ACHN (cell line): ENCODE measurements around the gene RRAD.

Experiments
- DNase-seq: peaks from one replicate; pipeline ENCODE4 v3.0.0-alpha.2; 2015
- in situ Hi-C: cut with HindIII; loops from 2 replicates; pipeline ENCODE4 v1.10.0; 2017; ENCODE audit warnings: low sequenced_read_pairs, low pct_ligation_motif_present, low pct_unique_long_range_greater_than_20kb

The RRAD gene

DNA sequence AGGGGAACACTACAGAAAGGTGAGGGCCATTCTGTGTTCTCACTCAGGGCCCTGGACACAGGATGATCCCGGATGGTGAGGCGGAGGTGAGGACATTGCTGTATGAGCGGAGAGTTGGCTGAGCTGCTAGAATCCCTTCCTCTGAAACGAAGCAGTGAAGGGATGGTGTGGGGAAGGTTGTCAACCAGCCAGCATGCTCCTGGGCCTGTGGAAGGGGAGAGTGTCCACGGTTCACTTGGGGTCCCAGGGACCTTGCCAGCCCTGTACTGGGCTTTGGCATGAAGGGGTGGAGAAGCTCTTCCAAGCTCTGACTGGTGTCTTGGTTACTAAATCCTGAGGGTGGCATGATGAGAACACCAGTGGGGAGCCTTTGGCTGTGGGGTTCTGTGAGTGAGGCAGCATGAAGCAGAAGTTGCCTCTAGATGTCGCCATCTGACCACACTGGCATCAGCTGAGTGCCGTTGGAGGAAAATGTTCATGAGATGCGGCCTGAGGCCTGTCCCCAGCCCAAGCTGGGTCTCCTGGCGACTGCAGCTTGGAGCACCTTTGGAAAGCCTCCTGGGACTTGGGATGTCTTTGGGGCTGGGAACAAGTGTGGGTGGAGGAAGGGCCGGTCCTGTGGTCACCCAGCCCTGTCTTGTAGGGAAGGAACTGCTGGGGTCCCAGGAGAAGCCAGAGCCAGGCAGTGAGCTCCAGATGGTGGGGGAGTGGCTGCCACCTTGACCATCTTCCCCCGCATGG is 30.2 kb downstream of the RRAD start:
- DNase-seq: peak; percentile 85
- in situ Hi-C loops: loop anchor here (5.0 kb wide), 1 partner anchor 42 kb away; the partner anchor contains the start of gene CES2

DNA sequence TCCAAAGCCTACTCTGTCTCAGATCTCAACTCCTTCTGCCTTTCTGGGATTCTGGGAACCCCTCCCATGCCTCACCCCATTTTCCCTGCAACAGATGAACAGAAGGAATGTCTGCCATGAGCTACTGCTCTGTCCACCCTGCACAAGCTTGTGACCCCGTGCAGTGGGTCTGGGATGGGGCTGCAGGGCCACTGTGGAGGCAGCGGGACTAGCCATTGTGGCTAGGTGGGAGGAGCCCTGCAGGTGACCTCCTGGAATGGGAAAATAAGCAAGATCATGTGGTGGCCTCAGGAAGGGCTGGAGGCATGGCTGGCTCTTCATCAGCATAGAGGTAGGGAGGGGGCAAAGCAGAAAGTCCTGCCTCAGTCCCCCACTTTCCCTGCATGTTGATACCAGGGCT is 31.3 kb downstream of the RRAD start:
- in situ Hi-C loops: no loop called here
- no peak for DNase-seq

DNA sequence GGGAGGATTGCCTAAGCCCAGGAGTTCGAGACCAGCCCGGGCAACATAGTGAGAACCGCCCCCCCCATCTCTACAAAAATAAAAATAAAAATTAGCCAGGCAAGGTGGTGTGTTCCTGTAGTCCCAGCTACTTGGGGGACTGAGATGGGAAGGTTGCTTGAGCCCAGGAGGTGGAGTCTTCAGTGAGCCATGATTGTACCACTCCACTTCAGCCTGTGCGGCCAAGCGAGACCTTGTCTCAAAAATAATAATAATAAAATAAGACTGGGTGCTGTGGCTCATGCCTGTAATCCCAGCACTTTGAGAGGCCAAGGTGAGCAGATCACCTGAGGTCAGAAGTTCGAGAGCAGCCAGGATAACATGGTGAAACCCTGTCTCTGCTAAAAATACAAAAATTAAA is 33.5 kb downstream of the RRAD start:
- no peak for DNase-seq
- in situ Hi-C loops: no loop called here

DNA sequence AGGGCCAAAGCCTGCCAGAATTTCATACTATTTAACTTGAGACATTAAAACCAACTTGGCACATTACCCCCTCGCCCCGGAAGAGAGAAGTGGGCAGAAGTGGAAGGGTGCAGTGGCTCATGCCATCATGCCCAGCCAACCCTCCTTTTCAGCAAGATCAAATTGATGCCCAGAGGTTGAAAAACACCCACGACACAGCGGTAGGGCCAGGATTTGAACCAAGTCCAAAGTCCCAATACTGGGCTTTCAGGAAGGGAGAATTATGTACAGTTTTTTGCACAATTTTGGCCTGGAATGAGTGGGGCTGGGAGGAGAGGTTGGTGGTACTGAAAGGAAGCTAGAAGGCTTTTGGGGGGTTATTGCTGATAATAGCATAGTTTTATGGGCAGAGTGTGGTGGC is 34.0 kb downstream of the RRAD start:
- in situ Hi-C loops: no loop called here
- no peak for DNase-seq

DNA sequence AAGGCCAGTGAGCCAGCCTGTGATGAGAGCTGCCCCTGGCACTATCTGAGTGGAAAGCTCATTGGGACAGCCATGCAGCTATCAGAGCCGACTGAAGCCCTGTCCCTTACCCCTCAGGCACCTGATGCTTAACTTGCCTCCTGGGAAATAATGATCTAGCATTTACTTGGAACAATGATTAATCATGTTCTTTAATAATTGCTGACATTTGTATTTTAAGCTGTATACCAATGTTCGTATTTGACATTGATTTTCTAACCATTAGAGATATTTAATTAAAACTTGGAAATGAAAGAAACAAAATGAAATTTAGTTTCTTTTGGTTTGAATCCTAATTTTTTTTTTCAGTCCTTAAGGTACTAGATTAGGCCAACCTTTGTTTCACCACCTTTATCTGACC is 34.5 kb downstream of the RRAD start:
- DNase-seq: no peak
- in situ Hi-C loops: no loop called here

DNA sequence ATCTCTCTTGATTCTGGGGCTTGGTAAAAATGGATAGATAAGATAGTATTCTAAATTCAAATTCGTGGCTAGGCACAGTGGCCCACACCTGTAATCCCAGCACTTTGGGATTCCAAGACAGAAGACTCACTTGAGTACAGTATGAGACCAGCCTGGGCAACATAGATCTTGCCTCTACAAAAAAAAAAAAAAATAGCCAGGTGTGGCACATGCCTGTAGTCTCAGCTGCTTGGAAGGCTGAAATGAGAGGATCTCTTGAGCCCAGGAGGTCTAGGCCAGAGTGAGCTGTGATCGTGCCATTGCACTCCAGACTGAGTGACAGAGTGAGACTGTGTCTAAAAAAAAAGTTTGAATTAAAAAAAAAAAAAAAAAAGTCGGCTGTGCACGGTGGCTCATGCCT is 35.7 kb downstream of the RRAD start:
- DNase-seq: no peak
- in situ Hi-C loops: no loop called here

DNA sequence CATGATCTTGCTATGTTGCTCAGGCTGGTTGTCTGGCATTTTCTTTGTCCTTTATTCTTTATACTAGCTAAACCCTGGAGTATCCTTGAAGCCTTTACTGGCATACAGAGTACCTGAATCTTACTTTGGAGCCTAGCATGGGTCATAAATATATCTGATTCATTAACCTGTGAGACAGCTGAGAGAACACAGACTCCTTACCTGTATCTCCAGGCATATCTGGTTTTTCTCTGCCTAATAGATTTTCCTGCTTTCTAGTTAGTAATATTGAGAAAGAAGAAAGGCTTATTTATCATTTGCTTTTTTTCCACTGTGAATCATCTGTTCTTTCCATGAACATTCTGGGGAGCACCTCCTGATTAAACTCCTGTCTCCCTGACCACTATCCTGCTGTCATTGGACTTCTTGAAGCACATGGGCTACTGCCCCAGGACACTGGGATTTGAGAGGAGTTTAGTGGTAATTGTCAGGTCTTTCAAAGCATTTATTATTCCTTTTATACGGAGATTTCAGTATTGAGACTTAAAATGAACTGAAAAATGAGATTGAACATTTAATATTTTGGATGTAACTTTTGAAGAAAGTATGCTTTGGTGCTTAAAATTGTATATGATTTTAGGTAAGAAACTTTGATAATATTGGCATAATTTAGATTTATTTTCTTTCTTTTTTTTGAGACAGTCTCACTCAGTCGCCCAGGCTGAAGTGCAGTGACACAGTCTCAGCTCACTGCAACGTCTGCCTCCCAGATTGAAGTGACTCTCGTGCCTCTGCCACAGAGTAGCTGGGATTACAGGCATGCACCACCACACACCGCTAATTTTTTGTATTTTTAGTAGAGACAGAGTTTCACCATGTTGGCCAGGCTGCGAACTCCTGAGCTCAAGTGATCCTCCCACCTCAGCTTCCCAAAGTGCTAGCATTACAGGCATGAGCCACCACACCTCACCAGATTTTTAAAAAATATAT is 36.4 kb downstream of the RRAD start:
- in situ Hi-C loops: no loop called here
- DNase-seq: no peak

DNA sequence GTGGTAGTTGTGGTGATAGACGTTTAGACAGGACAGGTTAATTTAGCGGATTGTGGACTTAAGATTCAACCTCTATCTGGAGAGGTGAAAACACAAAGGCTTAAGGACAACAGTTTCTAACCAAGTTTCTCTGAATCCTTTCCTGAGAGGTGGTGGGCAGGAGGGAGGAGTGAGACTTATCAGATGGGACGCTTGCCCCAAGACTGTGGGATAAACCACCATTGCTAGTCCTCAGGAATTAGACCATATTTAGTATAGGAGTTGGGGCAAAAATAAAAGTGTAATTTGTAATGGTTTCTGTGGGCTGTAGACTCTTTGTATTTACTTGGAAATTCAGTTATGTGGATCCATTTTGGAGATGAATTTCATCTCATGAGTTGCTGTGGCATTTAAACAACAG is 38.4 kb downstream of the RRAD start:
- in situ Hi-C loops: no loop called here
- DNase-seq: no peak

DNA sequence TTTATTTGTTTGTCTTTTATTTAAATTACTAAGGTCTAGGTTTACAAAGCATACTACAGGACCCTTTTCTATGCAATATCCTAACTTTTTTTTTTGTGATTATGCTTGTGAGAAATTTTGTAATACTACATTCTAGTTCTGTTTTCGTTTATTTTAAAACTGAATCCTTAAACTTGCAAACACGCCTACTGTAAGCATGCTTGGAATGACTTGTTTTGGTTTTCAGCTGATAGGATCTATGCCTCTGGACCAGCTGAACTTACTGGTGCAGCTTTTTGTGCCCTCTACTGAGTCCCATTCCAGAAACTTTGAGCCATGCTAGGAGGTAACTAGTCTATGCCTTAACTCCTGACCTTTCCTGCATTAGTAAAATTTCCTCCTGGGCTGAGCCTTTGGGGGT is 39.0 kb downstream of the RRAD start:
- no peak for DNase-seq
- in situ Hi-C loops: no loop called here

DNA sequence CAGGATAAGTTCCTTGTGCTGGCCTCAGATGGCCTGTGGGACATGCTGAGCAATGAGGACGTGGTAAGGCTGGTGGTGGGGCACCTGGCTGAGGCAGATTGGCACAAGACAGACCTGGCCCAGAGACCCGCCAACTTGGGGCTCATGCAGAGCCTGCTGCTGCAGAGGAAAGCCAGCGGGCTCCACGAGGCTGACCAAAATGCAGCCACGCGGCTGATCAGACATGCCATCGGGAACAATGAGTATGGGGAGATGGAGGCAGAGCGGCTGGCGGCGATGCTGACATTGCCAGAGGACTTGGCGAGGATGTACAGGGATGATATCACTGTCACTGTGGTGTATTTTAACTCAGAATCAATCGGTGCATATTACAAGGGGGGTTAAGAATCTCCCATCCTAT is 39.8 kb downstream of the RRAD start:
- no peak for DNase-seq
- in situ Hi-C loops: no loop called here

DNA sequence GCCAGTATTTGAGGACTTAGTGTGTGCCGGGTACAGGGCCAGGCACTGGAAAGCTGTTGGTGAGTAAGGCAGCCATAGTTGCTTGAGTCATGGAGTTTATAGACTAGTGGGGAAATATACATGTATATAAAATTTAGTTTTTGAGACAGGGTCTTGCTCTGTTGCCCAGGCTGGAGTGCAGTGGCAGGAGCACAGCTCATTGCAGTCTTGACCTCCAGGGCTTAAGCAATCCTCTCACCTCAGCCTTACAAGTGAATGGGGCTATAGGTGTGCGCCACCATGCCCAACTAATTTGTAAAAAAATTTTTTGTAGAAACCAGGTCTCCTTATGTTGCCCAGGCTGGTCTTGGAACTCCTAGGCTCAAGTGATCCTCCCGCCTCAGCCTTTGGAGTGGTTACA is 42.6 kb downstream of the RRAD start:
- no peak for DNase-seq
- in situ Hi-C loops: no loop called here

DNA sequence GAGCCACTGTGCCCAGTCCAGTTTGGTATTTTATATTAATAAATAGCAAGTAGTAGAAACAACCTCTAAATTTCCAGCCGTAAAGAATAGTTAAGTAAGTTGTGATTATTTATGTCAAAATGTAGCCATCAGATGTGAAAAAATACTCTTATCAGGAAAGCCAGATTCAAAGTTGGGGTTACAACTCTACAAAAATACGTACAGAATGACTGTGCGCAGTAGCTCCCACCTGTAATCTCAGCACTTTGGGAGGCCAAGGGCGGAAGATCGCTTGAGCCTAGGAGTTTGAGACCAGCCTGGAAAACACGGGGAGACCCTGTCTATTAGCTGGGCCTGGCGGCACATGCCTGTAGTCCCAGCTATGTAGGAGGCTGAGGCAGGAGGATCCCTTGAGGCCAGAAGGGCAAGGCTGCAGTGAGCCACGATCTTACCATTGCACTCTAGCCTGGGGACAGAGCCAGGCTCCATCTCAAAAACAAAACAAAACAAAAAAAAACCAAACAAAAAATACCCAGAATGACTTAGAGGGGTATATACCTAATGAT is 43.3 kb downstream of the RRAD start:
- in situ Hi-C loops: no loop called here
- DNase-seq: no peak

DNA sequence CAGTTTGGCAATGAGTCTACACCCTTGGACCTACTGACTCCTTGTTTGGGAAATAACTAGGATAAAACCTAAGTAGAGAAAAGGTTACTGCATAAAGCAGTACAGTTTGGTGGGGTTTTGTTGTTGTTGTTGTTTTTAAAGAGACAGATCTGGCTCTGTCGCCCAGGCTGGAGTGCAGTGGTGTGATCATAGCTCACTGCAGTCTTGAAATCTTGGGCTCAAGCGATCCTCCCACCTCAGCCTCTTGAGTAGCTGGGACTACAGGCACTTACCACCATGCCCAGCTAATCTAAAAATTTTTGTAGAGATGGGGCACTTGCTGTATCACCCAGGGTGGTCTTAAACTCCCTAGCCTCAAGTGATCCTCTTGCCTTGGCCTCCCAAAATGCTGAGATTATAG is 43.8 kb downstream of the RRAD start:
- no peak for DNase-seq
- in situ Hi-C loops: no loop called here

DNA sequence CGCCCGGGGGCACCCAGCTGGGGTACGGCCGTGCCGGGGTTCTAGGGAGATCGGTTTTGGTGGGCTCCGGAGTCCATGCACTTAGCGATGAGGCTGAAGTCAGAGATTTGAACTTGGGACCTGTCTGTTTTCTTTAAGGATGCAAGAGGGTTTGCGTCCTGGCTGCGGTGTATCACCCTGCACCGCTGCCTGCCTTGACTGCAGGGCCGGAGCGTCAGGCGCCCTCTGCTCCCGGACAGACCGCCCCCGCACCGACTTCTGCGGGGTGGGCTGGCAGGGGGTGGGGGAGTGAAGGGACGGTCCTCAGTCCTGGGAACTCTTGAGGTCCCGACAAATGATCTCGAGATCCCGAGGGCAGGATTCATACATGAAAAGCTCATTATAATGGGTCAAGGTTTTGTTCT is 44.3 kb downstream of the RRAD start:
- in situ Hi-C loops: no loop called here
- peak; percentile 38 for DNase-seq

DNA sequence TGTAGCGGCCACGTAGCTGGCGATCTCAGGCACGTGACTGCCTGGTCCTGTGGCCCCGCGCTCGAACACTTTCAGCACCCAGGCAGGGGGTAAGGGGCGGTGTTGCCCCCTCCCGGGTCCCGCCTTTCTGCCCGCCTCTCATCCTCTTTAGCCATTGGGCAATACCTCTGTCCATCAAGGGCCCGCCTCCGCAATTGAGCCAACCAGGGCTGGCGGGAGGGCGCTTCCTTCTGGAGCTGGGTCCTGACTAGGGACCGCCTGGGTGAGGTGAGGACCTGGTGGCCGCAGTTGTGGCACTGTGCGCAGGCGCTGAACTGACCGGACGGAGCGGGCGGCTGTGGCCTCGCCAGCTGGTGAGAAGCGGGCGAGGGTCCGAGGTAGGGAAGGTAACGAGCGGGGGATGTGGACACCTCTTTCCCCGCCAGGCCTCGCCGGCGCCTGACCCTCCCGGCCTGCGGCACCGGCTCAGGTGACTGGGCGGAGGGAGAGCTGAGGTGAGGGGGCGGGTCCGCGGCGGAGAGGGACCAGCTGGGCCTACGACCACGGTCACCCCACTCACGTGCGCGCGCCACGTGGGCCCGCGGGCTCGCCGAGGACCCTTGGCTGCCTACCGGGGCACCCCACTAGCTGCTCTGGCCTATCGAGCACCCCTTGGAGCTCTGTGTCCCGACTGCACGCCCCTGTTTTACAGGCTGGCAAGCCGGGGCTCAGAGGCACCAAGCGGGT is 44.9 kb downstream of the RRAD start, which contains the start of gene PDP2:
TSS of gene PDP2 (plus strand) at position 228 of the 726 bp plus-strand sequence. CDS start 3,770 bp downstream, outside the sequence.
- in situ Hi-C loops: no loop called here
- peak; percentile 98 for DNase-seq

DNA sequence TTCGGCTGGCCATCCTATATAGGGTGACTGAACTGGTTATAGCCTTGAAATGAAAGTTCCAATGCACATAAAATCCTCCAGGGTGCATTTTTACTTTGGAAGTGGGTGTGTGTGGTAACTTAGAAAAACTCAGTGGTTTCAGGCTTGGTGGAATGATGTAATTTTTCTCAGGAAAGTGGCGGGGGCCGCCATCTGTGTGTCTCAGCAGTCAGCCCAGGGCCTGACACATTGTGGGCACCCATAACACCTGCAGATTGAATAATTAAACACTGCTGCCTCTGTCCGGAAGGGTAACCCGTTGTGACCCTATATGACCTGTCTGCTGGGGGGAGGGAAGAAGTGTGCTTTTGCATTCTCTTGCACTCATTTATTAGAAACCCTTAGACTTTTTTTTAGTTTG is 47.3 kb downstream of the RRAD start:
- in situ Hi-C loops: no loop called here
- no peak for DNase-seq

DNA sequence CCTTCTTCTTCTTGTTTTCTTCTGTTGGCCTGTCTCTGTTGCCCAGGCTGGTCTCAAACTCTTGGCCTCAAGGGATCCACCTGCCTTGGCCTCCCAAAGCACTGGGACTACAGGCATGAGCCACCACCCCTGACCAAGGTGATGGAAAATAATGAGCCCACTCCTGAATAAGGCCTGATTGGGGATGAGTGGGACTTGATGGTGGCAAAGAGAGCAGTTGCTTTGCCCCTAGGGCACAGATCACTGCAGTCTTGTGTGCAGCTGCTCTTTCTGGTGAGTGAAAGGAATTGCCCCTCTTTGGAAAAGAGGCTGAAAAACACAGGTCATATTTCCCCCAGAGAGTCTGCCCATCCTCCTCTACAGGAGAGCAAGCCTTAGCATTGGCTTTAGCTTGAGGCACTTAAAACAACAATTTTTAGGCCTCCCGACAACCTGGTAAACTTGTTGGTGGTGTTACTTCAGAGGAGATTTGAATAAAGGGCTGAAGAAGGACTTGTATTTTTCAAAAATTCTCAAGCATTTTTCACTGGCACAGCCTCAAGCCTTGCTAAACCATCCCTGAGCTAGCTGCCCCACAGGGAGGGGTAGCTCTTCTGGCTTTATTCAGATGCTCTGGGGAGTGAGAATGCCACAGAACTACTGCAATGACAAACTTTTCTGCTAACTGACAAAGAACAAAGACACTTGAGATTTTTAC is 51.1 kb downstream of the RRAD start:
- DNase-seq: peak; percentile 81
- in situ Hi-C loops: no loop called here

DNA sequence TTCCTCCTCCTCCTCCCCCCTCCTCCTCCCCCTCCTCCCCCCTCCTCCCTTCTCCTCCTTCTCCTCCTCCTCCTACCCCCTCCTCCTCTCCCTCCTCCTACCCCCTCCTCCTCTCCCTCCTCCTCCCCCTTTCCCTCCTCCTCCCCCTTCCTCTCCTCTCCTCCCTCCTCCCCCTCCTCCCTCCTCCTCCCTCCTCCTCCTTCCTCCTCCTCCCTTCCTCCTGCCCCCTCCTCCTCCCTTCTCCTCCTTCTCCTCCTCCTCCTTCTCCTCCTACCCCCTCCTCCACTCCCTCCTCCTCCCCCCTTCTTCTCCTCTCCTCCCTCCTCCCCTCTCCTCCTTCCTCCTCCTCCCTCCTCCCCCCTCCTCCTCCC is 51.7 kb downstream of the RRAD start:
- no peak for DNase-seq
- in situ Hi-C loops: no loop called here
